ENCODE measurements around the gene PLCZ1. TPM values are rescaled to one million over a fixed set of nuclear protein-coding genes. Genes with fewer than 3 reads are reported as not detected.

PLCZ1 gene
- total and polyA plus RNA-seq, 10 of the 15 experiments (the other 5 are each of a cell fraction or from before 2014, with no cell fraction given): not detected

- H3K9me3 ChIP-seq (replicated peaks; ENCODE audit: control insufficient read depth, insufficient read depth, low read length): no peaks in the 10 kb centered on the region
- BruUV-seq (replicated peaks): no TSS peak
- CTCF ChIA-PET: no interaction called here
- POLR2A ChIA-PET: no interaction called here
- ATAC-seq (no peak), DNase-seq (ENCODE audit: low read depth, low spot score) (no peak), FAIRE-seq (no peak)
- H3K36me3 ChIP-seq (ENCODE audit: control insufficient read depth in 2 of 2, insufficient read depth in 2 of 2, low read length in 1 of 2): no peaks in the 10 kb centered on the region
- RAD21 ChIA-PET (ENCODE audit: unreplicated experiment): no interaction called here
- SMC1A ChIA-PET (ENCODE audit: uncharacterized antibody, unreplicated experiment): no interaction called here
- intact Hi-C loops (cut with micrococcal nuclease; ENCODE audit: unreplicated experiment): no loop called here
- WGBS (ENCODE audit: insufficient coverage, insufficient replicate concordance, low lambda C conversion rate, missing lambda C conversion rate): 94% methylated on average over 1 of the region's 1 CpG
- no peak overlapping the region for H3K9ac ChIP-seq (ENCODE audit: control insufficient read depth, insufficient read depth, low read length)
- no peaks in the 10 kb centered on the region for H3K79me2 ChIP-seq (ENCODE audit: control insufficient read depth, insufficient read depth, low read length)
- TF ChIP-seq ETV6 (conservative IDR thresholded peaks at IDR 0.05 in 1 of 2, IDR thresholded peaks at IDR 0.05 in 1 of 2; ENCODE audit: borderline replicate concordance in 1 of 2, low read depth in 1 of 2) (no peak), MYC (IDR thresholded peaks at IDR 0.05; ENCODE audit: insufficient read depth, insufficient read length, insufficient replicate concordance, low read length, severe bottlenecking) (no peak), ZBTB40 (IDR thresholded peaks at IDR 0.05; ENCODE audit: borderline replicate concordance) (no peak), NFYA (IDR thresholded peaks at IDR 0.05; ENCODE audit: borderline replicate concordance, low read depth, low read length) (no peak), ZBTB11 (CRISPR knock-in tag; IDR thresholded peaks at IDR 0.05) (no peak), CREB1 (IDR thresholded peaks at IDR 0.05; ENCODE audit: low read depth) (no peak), EED (IDR thresholded peaks at IDR 0.05; ENCODE audit: low read depth) (no peak), RUNX3 (IDR thresholded peaks at IDR 0.05; ENCODE audit: low read length) (no peak), SIX5 (IDR thresholded peaks at IDR 0.05; ENCODE audit: low read depth, low read length, severe bottlenecking) (no peak), STAT1 (conservative IDR thresholded peaks at IDR 0.05) (no peak), IKZF2 (IDR thresholded peaks at IDR 0.05) (no peak)
- H3K4me2 ChIP-seq (ENCODE audit: control insufficient read depth, insufficient read depth): no peak overlapping the region
- H3K4me3 ChIP-seq: no peak overlapping the region
- no peak overlapping the region for H3K27ac ChIP-seq (ENCODE audit: control insufficient read depth, insufficient read depth)
- H3K4me1 ChIP-seq (ENCODE audit: control insufficient read depth, insufficient read depth, low read length): no peaks in the 10 kb centered on the region
- H2AFZ ChIP-seq (ENCODE audit: control insufficient read depth, low read depth, low read length): no peak overlapping the region
- in situ Hi-C loops (cut with MboI): no loop called here
- H3K27me3 ChIP-seq (replicated peaks in 1 of 2; ENCODE audit: control insufficient read depth in 2 of 2, insufficient read depth in 2 of 2, low read length in 1 of 2): no peaks in the 10 kb centered on the region
- H4K20me1 ChIP-seq (ENCODE audit: control insufficient read depth, insufficient read depth): no peaks in the 10 kb centered on the region
Observed at GRCh38 chr12:18752947-18753346, 15.1 kb upstream of the PLCZ1 start.
